T-helper 1 cell treated with Interleukin-12 subunit alpha and Interleukin-12 subunit beta and Interleukin-4 antibody, amounts not matched to agents 30 μg/mL and 1 μg/mL, for 36 hours (primary cell): Measurements from ENCODE around the gene NODAL.
"Not testable (repeated sequence)": the region's sequence is repeated elsewhere in the genome, so short reads cannot be mapped to it uniquely, and the experiment has no call there.

ENCODE experiments used
- H3K27ac Mint-ChIP-seq: one replicate; pipeline ENCODE4 v1.8.0; 2021; ENCODE audit warnings: mild to moderate bottlenecking, mixed read lengths
- H3K27me3 Mint-ChIP-seq: one replicate; pipeline ENCODE4 v1.8.0; 2021; ENCODE audit warnings: low read depth, mixed read lengths
- H3K36me3 Mint-ChIP-seq: one replicate; pipeline ENCODE4 v1.8.0; 2021; ENCODE audit warnings: low read depth, mixed read lengths
- H3K4me1 Mint-ChIP-seq: one replicate; pipeline ENCODE4 v1.8.0; 2021; ENCODE audit warnings: low read depth, mixed read lengths
- H3K4me3 Mint-ChIP-seq: one replicate; pipeline ENCODE4 v1.8.0; 2021; ENCODE audit warnings: mild to moderate bottlenecking, moderate library complexity, mixed read lengths
- H3K9me3 Mint-ChIP-seq: one replicate; pipeline ENCODE4 v1.8.0; 2021; ENCODE audit warnings: mixed read lengths

Gene NODAL

DNA sequence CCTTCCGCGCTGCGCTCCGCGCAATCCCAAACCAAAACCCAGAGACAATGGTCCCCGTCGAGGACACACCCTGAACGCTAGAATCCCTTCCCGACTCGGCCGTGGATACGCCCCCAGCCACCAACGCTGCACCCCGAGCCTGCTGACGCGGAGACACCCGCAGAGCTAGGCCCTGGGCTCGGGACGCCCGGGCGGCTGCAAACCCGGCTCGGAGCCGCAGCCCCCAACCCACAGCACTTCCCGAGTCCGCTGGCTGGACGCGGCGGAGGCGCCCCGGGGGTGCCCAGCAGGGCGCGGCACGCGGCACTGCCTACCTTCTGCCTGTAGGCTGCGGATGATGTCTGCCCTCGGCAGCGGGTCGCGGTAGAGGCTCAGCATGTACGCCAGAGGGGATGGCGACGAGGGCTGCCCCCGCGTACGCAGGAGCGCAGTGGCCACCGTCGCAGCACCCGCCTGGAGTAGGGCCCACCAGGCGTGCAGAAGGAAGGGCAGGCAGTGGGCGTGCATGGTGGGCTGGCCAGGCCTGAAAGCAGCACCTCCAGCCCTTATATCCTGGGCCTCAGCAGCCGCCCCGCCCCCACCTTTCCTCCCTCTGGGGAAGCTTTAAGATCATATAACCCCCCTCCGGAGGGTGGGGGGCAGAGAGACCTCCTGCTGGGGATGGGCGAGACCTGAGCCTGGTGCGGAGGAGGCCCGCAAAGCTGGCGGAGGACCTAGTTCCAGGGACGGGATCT, at the start of gene NODAL:
Gene NODAL (minus strand): TSS at position 521 of the 734 bp plus-strand sequence. CDS start 14 bp downstream, at position 507.
- Mint-ChIP-seq H3K27ac (no peak within 1 kb of the TSS), H3K4me3 (peak within 1 kb of the TSS; percentile 61), H3K9me3 (no peaks in the 10 kb centered on the region), H3K4me1 (peaks cover 8% of the 10 kb centered on the region), H3K27me3 (peaks cover 65% of the 10 kb centered on the region), H3K36me3 (peaks cover 4% of the 10 kb centered on the region)

- Mint-ChIP-seq H3K4me1 (peaks cover 13% of the 10 kb centered on the region), H3K4me3 (no peak overlapping the region), H3K9me3 (no peaks in the 10 kb centered on the region), H3K27me3 (peaks cover 35% of the 10 kb centered on the region), H3K27ac (no peak overlapping the region), H3K36me3 (no peaks in the 10 kb centered on the region)
Observed at GRCh38 chr10:70490142-70490541, 48.7 kb upstream of the NODAL start.

DNA sequence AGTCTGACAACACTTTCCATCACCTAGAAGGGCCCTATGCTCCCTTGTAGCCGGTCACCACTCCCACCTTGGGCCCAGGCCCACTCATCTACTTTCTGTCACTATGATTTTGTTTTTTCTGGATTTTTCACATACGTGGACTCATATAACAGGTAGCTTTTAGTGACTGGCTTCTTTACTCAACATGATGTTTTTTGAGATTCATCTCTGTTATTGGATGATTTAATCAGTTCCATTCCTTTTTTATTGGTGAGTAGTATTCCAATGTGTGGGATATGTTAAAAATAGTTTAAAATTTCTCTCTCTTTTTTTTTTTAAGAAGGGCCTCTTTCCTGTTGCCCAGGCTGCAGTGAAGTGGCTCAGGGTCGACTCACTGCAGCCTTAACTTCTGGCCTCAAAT, 46.3 kb upstream of the NODAL start:
- Mint-ChIP-seq H3K4me1 (no peaks in the 10 kb centered on the region), H3K27ac (no peak overlapping the region), H3K9me3 (no peaks in the 10 kb centered on the region), H3K27me3 (peaks cover 24% of the 10 kb centered on the region), H3K4me3 (no peak overlapping the region), H3K36me3 (no peaks in the 10 kb centered on the region)

GRCh38 chr10:70483872-70484271, 42.4 kb upstream of the NODAL start:
- H3K27me3 Mint-ChIP-seq = peaks cover 47% of the 10 kb centered on the region
- not testable (repeated sequence) for H3K4me3 Mint-ChIP-seq, H3K36me3 Mint-ChIP-seq, H3K9me3 Mint-ChIP-seq, H3K27ac Mint-ChIP-seq
- H3K4me1 Mint-ChIP-seq = peaks cover 13% of the 10 kb centered on the region

GRCh38 chr10:70482982-70483760, 41.7 kb upstream of the NODAL start:
- Mint-ChIP-seq H3K36me3 (no peaks in the 10 kb centered on the region), H3K4me1 (peaks cover 13% of the 10 kb centered on the region), H3K4me3 (no peak overlapping the region), H3K27me3 (peaks cover 41% of the 10 kb centered on the region), H3K27ac (no peak overlapping the region), H3K9me3 (no peaks in the 10 kb centered on the region)

- H3K4me3 Mint-ChIP-seq = no peak overlapping the region
- no peaks in the 10 kb centered on the region for H3K36me3 Mint-ChIP-seq
- peaks cover 48% of the 10 kb centered on the region for H3K27me3 Mint-ChIP-seq
- H3K4me1 Mint-ChIP-seq = peaks cover 20% of the 10 kb centered on the region
- H3K27ac Mint-ChIP-seq = no peak overlapping the region
- no peaks in the 10 kb centered on the region for H3K9me3 Mint-ChIP-seq
Observed at GRCh38 chr10:70481831-70482530, 40.5 kb upstream of the NODAL start.

DNA sequence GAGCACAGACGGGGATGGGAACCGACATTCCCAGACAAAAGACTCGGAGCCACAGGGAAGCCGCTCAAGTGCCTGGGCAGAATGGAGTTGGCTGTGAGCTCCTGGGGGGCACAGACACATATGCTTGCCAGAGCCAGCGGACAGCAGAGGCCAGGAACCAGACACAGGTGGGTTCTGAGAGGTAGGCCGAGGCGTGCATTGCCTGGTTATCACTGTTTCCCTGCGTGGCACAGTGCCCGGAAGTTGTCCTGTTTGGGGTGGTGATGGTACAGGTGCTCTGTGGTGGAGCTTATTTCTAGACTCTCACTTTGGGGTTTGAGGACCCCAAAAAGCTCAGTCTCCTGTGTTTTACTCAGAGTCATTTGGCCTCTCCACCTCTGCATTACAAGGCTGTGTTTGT, 39.6 kb upstream of the NODAL start:
- H3K4me3 Mint-ChIP-seq = no peak overlapping the region
- H3K9me3 Mint-ChIP-seq = no peaks in the 10 kb centered on the region
- no peaks in the 10 kb centered on the region for H3K36me3 Mint-ChIP-seq
- H3K4me1 Mint-ChIP-seq = peaks cover 22% of the 10 kb centered on the region
- no peak overlapping the region for H3K27ac Mint-ChIP-seq
- peaks cover 57% of the 10 kb centered on the region for H3K27me3 Mint-ChIP-seq

GRCh38 chr10:70480239-70480861, 38.9 kb upstream of the NODAL start:
- no peaks in the 10 kb centered on the region for H3K9me3 Mint-ChIP-seq
- H3K27me3 Mint-ChIP-seq = peaks cover 64% of the 10 kb centered on the region
- H3K4me3 Mint-ChIP-seq = peak overlapping the region; percentile 47
- H3K36me3 Mint-ChIP-seq = no peaks in the 10 kb centered on the region
- peaks cover 22% of the 10 kb centered on the region for H3K4me1 Mint-ChIP-seq
- H3K27ac Mint-ChIP-seq = no peak overlapping the region

DNA sequence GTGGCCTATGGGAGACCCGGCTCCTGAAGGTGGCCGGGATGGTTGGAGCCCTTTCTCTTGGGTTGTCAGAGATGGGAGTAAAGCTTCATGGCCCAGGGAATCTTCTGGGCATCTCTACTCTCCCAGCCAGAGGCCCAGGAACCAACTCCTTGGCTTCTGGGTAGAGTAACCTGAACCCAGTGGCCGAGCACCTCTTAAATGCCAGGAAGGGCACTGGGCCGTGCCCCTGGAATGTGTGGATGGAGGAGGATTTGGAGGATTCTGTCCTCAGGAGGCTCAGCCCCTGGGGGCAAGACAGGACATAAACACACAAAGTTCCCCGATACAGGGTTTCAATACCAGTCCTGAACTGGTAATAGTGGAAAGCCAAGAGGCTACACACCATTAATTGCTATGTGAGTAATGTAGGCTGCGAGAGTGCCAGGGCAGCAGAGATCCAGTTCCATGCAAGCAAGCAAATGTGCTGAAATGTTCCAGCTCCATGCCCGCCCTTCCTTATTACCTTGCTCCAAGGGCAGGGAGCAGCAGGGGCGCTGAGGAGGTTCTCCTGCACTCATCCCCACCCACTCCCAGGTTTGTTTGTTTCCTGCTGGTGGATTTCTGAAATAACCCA, 38.3 kb upstream of the NODAL start:
- H3K27me3 Mint-ChIP-seq = peaks cover 69% of the 10 kb centered on the region
- no peaks in the 10 kb centered on the region for H3K36me3 Mint-ChIP-seq
- H3K27ac Mint-ChIP-seq = no peak overlapping the region
- no peaks in the 10 kb centered on the region for H3K9me3 Mint-ChIP-seq
- H3K4me1 Mint-ChIP-seq = peaks cover 22% of the 10 kb centered on the region
- H3K4me3 Mint-ChIP-seq = peak overlapping the region; percentile 47

DNA sequence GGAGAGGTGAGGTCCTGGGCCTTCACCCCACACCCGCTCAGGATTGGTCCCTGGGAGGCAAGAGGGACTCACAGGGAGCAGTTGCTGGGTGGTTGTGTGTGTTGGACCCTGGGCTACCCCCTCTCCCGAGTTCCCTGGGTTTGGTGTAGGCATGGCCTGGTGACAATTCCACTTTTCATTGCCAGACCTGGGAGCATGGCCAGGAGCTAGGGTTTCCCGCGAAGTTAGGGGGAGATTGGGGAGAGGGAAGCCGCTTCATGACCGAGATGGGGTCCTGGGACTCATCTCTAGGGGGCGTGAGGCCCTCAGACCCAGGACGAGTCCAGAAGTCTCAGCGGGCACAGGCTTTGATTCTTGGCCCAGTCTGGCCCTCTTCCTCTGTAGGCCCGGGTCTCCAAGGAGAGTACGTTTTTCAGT, 37.7 kb upstream of the NODAL start:
- Mint-ChIP-seq H3K27me3 (peaks cover 72% of the 10 kb centered on the region), H3K4me3 (no peak overlapping the region)

DNA sequence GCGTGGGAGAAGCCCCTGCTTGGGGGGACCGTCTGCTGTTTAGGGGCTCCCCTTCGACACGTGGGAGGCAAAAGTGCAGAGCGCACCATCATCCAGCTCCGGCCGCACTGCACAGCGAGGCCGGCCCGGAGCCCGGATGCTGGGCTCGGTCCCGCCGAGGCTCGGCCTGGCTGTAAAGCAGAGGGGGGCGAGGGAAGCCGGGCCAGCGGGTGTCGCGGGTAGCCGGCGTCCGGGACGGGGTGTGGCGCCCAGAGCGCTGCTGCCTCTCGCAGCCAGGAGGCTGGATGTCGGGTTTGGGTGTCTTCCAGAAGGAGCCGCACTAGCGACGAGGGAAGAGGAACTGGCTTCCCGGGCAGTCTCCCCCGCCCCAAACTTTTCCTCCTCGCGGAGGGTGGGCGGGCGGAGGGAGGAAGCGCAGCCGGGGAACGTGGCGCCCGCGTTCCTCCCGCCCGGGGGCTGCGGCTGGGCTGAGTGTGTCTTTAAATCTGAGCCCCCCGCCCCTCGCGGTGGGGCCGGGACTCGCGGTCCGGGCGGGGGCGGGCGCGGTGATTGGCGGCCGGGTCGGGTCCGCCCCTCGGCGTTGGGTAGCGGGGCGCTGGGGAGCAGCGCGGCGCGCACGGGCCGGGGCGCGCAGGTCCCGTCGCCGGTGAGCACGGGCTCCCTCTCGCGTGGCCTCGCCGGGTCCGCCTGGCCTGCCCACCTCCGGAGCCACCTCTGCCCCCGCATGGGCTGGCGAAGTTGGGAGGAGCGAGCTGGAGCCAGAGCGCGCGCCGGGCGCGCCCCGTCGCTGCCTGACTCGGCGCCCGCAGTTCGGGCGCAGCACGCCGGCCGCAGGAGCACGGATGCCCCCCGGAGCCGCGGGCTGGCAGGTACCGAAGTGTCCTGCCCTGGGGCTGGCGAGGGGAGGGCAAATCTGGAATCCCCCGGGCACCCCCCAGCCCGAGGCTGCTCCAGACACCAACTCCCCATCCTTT, 37.0 kb upstream of the NODAL start, which contains the start of gene PALD1:
Gene PALD1 (plus strand): TSS at position 577 of the 974 bp plus-strand sequence. CDS start 47,185 bp downstream, outside the sequence.
- Mint-ChIP-seq H3K36me3 (no peaks in the 10 kb centered on the region), H3K27ac (no peak within 1 kb of the TSS), H3K4me1 (peaks cover 22% of the 10 kb centered on the region)

More for the DNA sequence above, 37.7 kb upstream of the NODAL start:
- H3K4me1 Mint-ChIP-seq = peaks cover 22% of the 10 kb centered on the region
- no peaks in the 10 kb centered on the region for H3K36me3 Mint-ChIP-seq
- no peak overlapping the region for H3K27ac Mint-ChIP-seq
- no peaks in the 10 kb centered on the region for H3K9me3 Mint-ChIP-seq

GRCh38 chr10:70477661-70478162, 36.2 kb upstream of the NODAL start:
- Mint-ChIP-seq H3K9me3 (no peaks in the 10 kb centered on the region), H3K36me3 (no peaks in the 10 kb centered on the region), H3K27me3 (peaks cover 70% of the 10 kb centered on the region), H3K4me1 (peaks cover 22% of the 10 kb centered on the region), H3K27ac (no peak overlapping the region), H3K4me3 (peak overlapping the region; percentile 65)

More for the DNA sequence above, 37.0 kb upstream of the NODAL start, which contains the start of gene PALD1:
- peak within 1 kb of the TSS; percentile 65 for H3K4me3 Mint-ChIP-seq
- peaks cover 76% of the 10 kb centered on the region for H3K27me3 Mint-ChIP-seq
- H3K9me3 Mint-ChIP-seq = no peaks in the 10 kb centered on the region
